ENCODE measurements around the gene NELFCD.

NELFCD gene

DNA sequence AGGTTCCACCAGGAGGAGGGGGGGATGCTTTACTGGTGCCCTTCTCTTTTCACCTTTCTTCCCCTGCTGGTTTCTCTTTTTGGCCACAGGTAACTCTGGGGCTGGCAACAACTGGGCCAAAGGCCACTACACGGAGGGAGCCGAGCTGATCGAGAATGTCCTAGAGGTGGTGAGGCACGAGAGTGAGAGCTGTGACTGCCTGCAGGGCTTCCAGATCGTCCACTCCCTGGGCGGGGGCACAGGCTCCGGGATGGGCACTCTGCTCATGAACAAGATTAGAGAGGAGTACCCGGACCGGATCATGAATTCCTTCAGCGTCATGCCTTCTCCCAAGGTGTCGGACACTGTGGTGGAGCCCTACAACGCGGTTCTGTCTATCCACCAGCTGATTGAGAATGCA is 42.6 kb downstream of the NELFCD start:
- Histone ChIP-seq H2AFZ (ENCODE audit: low read depth, low read length) (no peak overlapping the region), H3K36me3 (replicated peaks; ENCODE audit: low read depth, low read length) (peaks cover 66% of the 10 kb centered on the region), H3K9me3 (ENCODE audit: insufficient read depth, low read length) (no peaks in the 10 kb centered on the region), H3K4me1 (ENCODE audit: low read length) (0 out of 2 replicates have a peak, but pooled peaks cover 2% of the 10 kb centered on the region), H3K27me3 (ENCODE audit: low read depth, low read length) (no peaks in the 10 kb centered on the region), H3K4me3 (ENCODE audit: low read length) (no peak overlapping the region), H3K79me2 (ENCODE audit: low read length) (peaks cover 45% of the 10 kb centered on the region), H3K27ac (ENCODE audit: low read length) (no peak overlapping the region), H4K20me1 (ENCODE audit: insufficient read depth, low read length) (peaks cover 48% of the 10 kb centered on the region), H3K9ac (ENCODE audit: low read length) (no peak overlapping the region), H3K4me2 (ENCODE audit: low read length) (no peak overlapping the region)
- TF ChIP-seq, protein P1, sequence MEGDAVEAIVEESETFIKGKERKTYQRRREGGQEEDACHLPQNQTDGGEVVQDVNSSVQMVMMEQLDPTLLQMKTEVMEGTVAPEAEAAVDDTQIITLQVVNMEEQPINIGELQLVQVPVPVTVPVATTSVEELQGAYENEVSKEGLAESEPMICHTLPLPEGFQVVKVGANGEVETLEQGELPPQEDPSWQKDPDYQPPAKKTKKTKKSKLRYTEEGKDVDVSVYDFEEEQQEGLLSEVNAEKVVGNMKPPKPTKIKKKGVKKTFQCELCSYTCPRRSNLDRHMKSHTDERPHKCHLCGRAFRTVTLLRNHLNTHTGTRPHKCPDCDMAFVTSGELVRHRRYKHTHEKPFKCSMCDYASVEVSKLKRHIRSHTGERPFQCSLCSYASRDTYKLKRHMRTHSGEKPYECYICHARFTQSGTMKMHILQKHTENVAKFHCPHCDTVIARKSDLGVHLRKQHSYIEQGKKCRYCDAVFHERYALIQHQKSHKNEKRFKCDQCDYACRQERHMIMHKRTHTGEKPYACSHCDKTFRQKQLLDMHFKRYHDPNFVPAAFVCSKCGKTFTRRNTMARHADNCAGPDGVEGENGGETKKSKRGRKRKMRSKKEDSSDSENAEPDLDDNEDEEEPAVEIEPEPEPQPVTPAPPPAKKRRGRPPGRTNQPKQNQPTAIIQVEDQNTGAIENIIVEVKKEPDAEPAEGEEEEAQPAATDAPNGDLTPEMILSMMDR (IDR thresholded peaks at IDR 0.05; ENCODE audit: low read depth, low read length): no peak
- no peak for TF ChIP-seq EZH2phosphoT487 (IDR thresholded peaks at IDR 0.05; ENCODE audit: low read depth)

GRCh38 chr20:59024111-59024530 is 43.1 kb downstream of the NELFCD start:
- peaks cover 7% of the 10 kb centered on the region for H3K4me1 ChIP-seq (ENCODE audit: low read length)
- peaks cover 50% of the 10 kb centered on the region for H3K79me2 ChIP-seq (ENCODE audit: low read length)
- peaks cover 53% of the 10 kb centered on the region for H4K20me1 ChIP-seq (ENCODE audit: insufficient read depth, low read length)
- H2AFZ ChIP-seq (ENCODE audit: low read depth, low read length): no peak overlapping the region
- H3K9ac ChIP-seq (ENCODE audit: low read length): no peak overlapping the region
- TF ChIP-seq, protein P1 (IDR thresholded peaks at IDR 0.05; ENCODE audit: low read depth, low read length): no peak
- no peak for TF ChIP-seq EZH2phosphoT487 (IDR thresholded peaks at IDR 0.05; ENCODE audit: low read depth)
- H3K9me3 ChIP-seq (ENCODE audit: insufficient read depth, low read length): no peaks in the 10 kb centered on the region
- H3K27me3 ChIP-seq (ENCODE audit: low read depth, low read length): no peaks in the 10 kb centered on the region
- H3K4me2 ChIP-seq (ENCODE audit: low read length): no peak overlapping the region
- no peak overlapping the region for H3K27ac ChIP-seq (ENCODE audit: low read length)
- H3K4me3 ChIP-seq (ENCODE audit: low read length): no peak overlapping the region
- H3K36me3 ChIP-seq (replicated peaks; ENCODE audit: low read depth, low read length): peaks cover 71% of the 10 kb centered on the region

DNA sequence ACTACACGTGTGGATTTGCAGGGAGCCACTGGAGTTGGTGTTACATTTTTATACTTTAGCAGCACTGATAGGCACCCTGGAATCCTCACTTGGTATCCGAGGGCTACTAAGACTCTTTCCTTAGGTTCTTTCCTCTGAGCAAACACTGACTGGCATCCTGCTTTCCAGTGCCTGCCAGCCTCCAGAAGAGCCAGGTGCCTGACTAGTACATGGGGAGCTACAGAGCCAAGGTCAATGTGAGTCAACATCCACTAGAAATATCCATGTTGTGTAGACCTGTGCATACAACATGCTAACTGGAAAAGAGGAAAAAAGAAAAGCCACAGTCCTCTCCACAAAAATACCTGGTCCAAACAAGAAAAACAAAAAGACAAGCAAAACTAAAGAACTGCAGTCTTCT is 44.0 kb downstream of the NELFCD start:
- H3K36me3 ChIP-seq (replicated peaks; ENCODE audit: low read depth, low read length): peaks cover 81% of the 10 kb centered on the region

DNA sequence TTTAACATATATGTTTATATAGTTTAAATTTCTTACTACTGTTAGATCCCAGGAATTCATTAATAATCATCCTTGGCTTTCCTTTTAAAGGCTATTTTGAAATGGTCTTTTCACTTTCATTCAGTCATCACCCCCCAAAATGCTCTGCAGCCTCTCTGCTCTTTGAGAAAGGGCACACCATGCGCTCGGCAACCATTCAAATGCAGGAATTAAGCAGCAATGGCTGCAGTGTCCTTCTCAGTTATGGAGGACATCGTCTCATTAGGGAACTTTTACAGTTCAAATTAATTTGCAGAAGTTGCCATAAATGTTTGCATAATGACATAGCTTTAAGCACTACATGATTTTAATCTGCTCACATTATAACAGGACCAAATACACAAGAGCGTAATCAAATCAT is 44.5 kb downstream of the NELFCD start:
- no peaks in the 10 kb centered on the region for H3K9me3 ChIP-seq (ENCODE audit: insufficient read depth, low read length)
- TF ChIP-seq, protein P1 (IDR thresholded peaks at IDR 0.05; ENCODE audit: low read depth, low read length): no peak
- no peak for TF ChIP-seq EZH2phosphoT487 (IDR thresholded peaks at IDR 0.05; ENCODE audit: low read depth)
- no peaks in the 10 kb centered on the region for H3K27me3 ChIP-seq (ENCODE audit: low read depth, low read length)
- H3K4me2 ChIP-seq (ENCODE audit: low read length): no peak overlapping the region
- H3K9ac ChIP-seq (ENCODE audit: low read length): no peak overlapping the region
- H3K27ac ChIP-seq (ENCODE audit: low read length): no peak overlapping the region
- H3K79me2 ChIP-seq (ENCODE audit: low read length): peaks cover 63% of the 10 kb centered on the region
- no peak overlapping the region for H3K4me3 ChIP-seq (ENCODE audit: low read length)
- peaks cover 85% of the 10 kb centered on the region for H3K36me3 ChIP-seq (replicated peaks; ENCODE audit: low read depth, low read length)
- peaks cover 21% of the 10 kb centered on the region for H3K4me1 ChIP-seq (ENCODE audit: low read length)
- H4K20me1 ChIP-seq (ENCODE audit: insufficient read depth, low read length): peaks cover 55% of the 10 kb centered on the region
- H2AFZ ChIP-seq (ENCODE audit: low read depth, low read length): no peak overlapping the region

More for the DNA sequence above, 44.0 kb downstream of the NELFCD start:
- no peak for TF ChIP-seq EZH2phosphoT487 (IDR thresholded peaks at IDR 0.05; ENCODE audit: low read depth)
- TF ChIP-seq, protein P1 (IDR thresholded peaks at IDR 0.05; ENCODE audit: low read depth, low read length): no peak
- Histone ChIP-seq H3K4me2 (ENCODE audit: low read length) (no peak overlapping the region), H4K20me1 (ENCODE audit: insufficient read depth, low read length) (peaks cover 55% of the 10 kb centered on the region), H3K27me3 (ENCODE audit: low read depth, low read length) (no peaks in the 10 kb centered on the region), H3K9me3 (ENCODE audit: insufficient read depth, low read length) (no peaks in the 10 kb centered on the region), H3K27ac (ENCODE audit: low read length) (no peak overlapping the region), H2AFZ (ENCODE audit: low read depth, low read length) (no peak overlapping the region), H3K4me3 (ENCODE audit: low read length) (no peak overlapping the region), H3K9ac (ENCODE audit: low read length) (no peak overlapping the region), H3K4me1 (ENCODE audit: low read length) (peaks cover 17% of the 10 kb centered on the region), H3K79me2 (ENCODE audit: low read length) (peaks cover 59% of the 10 kb centered on the region)

Data from OCI-LY3 (cell line).